Measurements from ENCODE around the gene CACHD1. TPM values are rescaled to one million over a fixed set of nuclear protein-coding genes. Genes with fewer than 3 reads are reported as not detected.

CACHD1 gene
- total and polyA plus RNA-seq, 4 donors, result 4.7 to 49.6 (median 12.5) TPM

DNA sequence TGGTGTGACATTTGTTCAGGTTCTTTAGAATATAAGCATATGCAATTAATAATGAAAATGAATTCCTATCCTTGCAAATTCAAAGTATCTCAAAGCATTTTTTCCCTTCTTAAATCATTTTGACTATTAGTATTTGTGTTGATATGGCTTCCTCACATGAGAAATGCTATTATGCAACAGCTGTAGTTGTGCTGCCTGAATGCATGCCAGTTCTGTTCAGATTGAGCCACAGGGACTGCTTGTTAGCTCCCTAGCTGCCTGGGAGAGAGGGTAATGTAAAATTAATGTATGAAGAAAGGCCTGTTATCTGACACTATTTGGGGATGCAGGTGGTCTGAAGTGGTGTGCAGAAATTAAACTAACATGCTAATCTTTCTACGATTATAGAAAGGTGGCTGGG, 45.5 kb downstream of the CACHD1 start:
- Histone ChIP-seq H3K36me3 (ENCODE audit: control insufficient read depth in 4 of 4, insufficient read depth in 4 of 4, low read length in 4 of 4) (no peaks in the 10 kb centered on the region), H3K9me3 (ENCODE audit: control insufficient read depth in 4 of 4, insufficient read depth in 3 of 4, low read length in 3 of 4) (no peaks in the 10 kb centered on the region), H3K9ac (ENCODE audit: insufficient read depth in 1 of 2, low read length in 2 of 2) (no peak overlapping the region), H3K27me3 (ENCODE audit: control insufficient read depth in 3 of 3, insufficient read depth in 3 of 3, low read length in 2 of 3) (no peaks in the 10 kb centered on the region), H3K27ac (ENCODE audit: low read depth in 1 of 2, low read length in 1 of 2) (no peak overlapping the region), H3K4me1 (ENCODE audit: control insufficient read depth in 5 of 5, insufficient read depth in 5 of 5, low read length in 5 of 5) (peaks cover 2 to 50% (median 29%) of the 10 kb centered on the region in 5 donors), H3K4me3 (no peak overlapping the region)
- DNase-seq (peak; percentile 69 to 93 (median 87)), ATAC-seq (ENCODE audit: insufficient read depth, low FRiP score) (no peak)
- no peak for TF ChIP-seq CTCF (IDR thresholded peaks at IDR 0.05; ENCODE audit: control extremely low read depth, extremely low read depth)
- WGBS, 2 donors, result 0 to 64% methylated on average over 1 of the region's 1 CpG

GRCh38 chr1:64516301-64516700, 46.4 kb downstream of the CACHD1 start:
- no peak for ATAC-seq (ENCODE audit: insufficient read depth, low FRiP score)
- Histone ChIP-seq H3K4me3 (no peak overlapping the region), H3K4me1 (ENCODE audit: control insufficient read depth in 5 of 5, insufficient read depth in 5 of 5, low read length in 5 of 5) (peaks cover 2 to 50% (median 29%) of the 10 kb centered on the region in 5 donors), H3K9ac (ENCODE audit: insufficient read depth in 1 of 2, low read length in 2 of 2) (no peak overlapping the region), H3K36me3 (ENCODE audit: control insufficient read depth in 4 of 4, insufficient read depth in 4 of 4, low read length in 4 of 4) (no peaks in the 10 kb centered on the region), H3K9me3 (ENCODE audit: control insufficient read depth in 4 of 4, insufficient read depth in 3 of 4, low read length in 3 of 4) (no peaks in the 10 kb centered on the region), H3K27me3 (ENCODE audit: control insufficient read depth in 3 of 3, insufficient read depth in 3 of 3, low read length in 2 of 3) (no peaks in the 10 kb centered on the region), H3K27ac (ENCODE audit: low read depth in 1 of 2, low read length in 1 of 2) (no peak overlapping the region)
- no peak for DNase-seq
- TF ChIP-seq CTCF (IDR thresholded peaks at IDR 0.05; ENCODE audit: control extremely low read depth, extremely low read depth), result no peak
- 53 to 79% methylated on average over 7 of the region's 7 CpGs for WGBS, 2 donors

DNA sequence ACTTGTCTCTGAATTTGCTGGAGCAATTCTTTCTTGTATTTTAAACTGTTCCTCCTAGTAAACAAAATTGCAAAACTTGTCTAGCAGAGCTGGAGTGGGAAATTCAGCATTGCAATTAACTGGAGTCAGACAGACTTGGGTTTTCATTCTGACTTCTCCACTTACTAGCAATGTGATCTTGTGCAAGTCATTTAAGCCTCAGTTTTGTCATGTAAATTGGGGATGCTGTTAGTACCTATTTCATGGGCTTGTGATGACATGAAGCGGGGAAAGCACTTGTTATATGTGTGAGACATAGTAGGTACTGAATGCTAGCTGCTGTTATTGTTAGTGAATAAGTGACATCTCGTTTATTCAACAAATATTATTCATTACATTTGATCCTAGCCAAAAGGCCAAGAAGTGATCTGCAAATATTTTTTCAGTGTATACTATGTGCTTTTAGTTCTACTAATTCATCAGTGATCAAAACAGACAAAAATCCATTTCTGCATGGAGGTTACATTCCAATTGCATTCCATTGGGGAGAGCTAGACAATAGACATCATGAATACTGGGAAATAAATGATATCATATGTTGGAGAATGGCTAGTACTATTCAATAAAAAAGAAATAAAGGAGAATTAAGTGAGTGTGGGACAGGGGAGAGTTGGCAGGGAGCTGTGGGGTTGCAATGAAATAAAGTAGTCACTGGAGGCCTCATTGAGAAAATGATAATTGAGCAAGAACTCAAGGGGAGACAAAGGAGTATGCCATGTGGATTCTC, 47.1 kb downstream of the CACHD1 start:
- no peak overlapping the region for H3K4me3 ChIP-seq
- 85 to 92% methylated on average over 2 of the region's 2 CpGs for WGBS, 2 donors
- no peaks in the 10 kb centered on the region for H3K9me3 ChIP-seq (ENCODE audit: control insufficient read depth in 4 of 4, insufficient read depth in 3 of 4, low read length in 3 of 4)
- no peak overlapping the region for H3K27ac ChIP-seq (ENCODE audit: low read depth in 1 of 2, low read length in 1 of 2)
- TF ChIP-seq CTCF (IDR thresholded peaks at IDR 0.05; ENCODE audit: control extremely low read depth, extremely low read depth), result no peak
- no peak overlapping the region for H3K9ac ChIP-seq (ENCODE audit: insufficient read depth in 1 of 2, low read length in 2 of 2)
- peaks cover 2 to 50% (median 29%) of the 10 kb centered on the region in 5 donors for H3K4me1 ChIP-seq (ENCODE audit: control insufficient read depth in 5 of 5, insufficient read depth in 5 of 5, low read length in 5 of 5)
- H3K27me3 ChIP-seq (ENCODE audit: control insufficient read depth in 3 of 3, insufficient read depth in 3 of 3, low read length in 2 of 3), result no peaks in the 10 kb centered on the region
- ATAC-seq (ENCODE audit: insufficient read depth, low FRiP score) (no peak), DNase-seq (no peak)
- H3K36me3 ChIP-seq (ENCODE audit: control insufficient read depth in 4 of 4, insufficient read depth in 4 of 4, low read length in 4 of 4), result no peaks in the 10 kb centered on the region

Measured in lung (tissue), 12 donors.